C1 segment of cervical spinal cord (tissue), 14 donors: ENCODE data around the gene DGKE.

Experiments used
- DNase-seq, 14 donors: peaks; one replicate each; lab custom pipeline; 2025; lab: John Stamatoyannopoulos, UW

DGKE gene

DNA sequence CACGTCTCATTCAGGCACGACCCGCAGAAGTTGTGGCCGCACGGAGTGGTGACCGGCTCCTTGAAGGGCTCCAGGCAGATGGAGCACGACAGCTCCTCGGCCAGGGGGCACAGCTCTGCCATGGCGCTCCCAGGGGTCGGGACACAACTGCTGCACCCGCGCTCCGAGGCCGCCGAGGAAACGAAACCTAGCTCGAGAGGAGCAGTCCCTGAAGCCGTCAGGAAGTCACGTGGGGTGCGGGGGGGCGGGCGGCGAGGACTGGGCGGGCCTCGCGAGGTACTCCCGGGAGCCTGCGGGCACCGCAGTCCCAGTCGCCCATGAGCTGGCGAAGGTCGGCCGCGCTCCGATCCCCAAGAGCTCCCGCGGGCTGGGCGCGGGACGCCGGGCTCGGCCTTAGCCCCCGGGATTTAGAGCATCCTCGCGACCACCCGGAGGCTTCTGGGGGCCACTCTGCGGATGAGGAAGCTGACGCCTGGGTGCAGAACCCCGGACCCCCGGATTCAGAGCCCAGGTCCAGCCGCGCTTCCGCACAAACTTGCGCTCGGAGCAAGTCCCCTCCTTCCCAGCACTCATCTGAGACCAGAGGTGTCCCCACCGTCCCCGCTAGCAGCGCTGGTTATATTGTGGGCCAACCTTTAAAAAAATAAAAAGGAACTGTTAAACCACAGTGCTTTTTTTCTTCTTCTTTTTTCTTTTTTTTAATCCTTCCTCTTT, 80.1 kb downstream of the DGKE start, which contains the start of gene TRIM25:
Gene TRIM25, minus strand, starts transcription at position 183 of the 714 bp plus-strand sequence. Its CDS starts 61 bp downstream, at position 122.
- DNase-seq = peak; percentile 18 to 87 (median 68)

DNA sequence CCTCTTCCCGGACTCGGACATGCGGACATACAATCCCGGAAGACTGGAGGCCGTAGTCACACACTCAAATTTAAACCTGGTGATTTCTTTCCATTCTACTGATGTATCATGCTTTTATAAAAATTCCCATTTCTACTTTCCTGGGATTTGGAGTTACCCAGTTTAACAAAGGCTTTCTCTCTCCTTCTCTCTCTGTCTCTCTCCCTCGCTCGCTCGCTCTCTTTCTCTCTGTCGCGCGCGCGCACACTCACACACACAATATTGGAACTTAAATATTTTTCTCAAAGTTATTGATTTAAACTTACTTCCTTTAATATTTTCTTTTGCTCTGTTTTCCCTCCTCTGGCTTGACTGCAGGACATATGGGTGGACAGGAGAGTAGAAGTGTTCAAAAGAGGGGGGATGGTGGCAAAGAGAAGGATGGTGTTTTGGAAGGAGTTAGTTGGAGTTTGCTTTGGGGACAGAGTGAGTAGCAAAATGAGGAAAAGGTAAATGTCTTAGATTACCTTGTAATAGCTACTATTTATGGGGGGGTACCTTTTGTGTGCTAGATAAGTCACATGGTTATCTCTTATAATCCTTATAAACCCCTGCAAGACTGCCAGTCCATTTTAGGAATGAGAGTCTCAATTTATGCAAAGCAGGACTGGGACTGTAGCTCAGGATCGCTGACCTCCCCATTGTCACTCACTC, 80.8 kb downstream of the DGKE start:
- DNase-seq = peak in 2 of 14 donors; percentile 3 to 26

GRCh38 chr17:56917559-56918296, 83.8 kb downstream of the DGKE start:
- no peak for DNase-seq

- no peak for DNase-seq
Measured at GRCh38 chr17:56918916-56919315, 85.0 kb downstream of the DGKE start.
